Renal cortical epithelial cell (primary cell): Measurements from ENCODE around the gene THSD7B. TPM values are rescaled to one million over a fixed set of nuclear protein-coding genes. Genes with fewer than 3 reads are reported as not detected.

Experiments used
- DNase-seq: peaks from one replicate; pipeline ENCODE4 v3.0.0-alpha.2; 2011; ENCODE audit warnings: low read depth
- total RNA-seq: library from RNA; depleted of rRNA; stranded (reverse); fragments of >200 nt; gene quantifications from 2 replicates; pipeline ENCODE4 v1.2.3, GENCODE V29; 2014

THSD7B gene
- total RNA-seq, 1 donor from 2014 or later, result 0.45 TPM

- no peak for DNase-seq
These were observed 428.1 kb downstream of the THSD7B start for GRCh38 chr2:137193401-137193800.

GRCh38 chr2:137194111-137194510 is 428.8 kb downstream of the THSD7B start:
- DNase-seq, result no peak

GRCh38 chr2:137199751-137200150 is 434.4 kb downstream of the THSD7B start:
- DNase-seq, result no peak

GRCh38 chr2:137202318-137202717 is 437.0 kb downstream of the THSD7B start:
- no peak for DNase-seq

GRCh38 chr2:137205324-137205723 is 440.0 kb downstream of the THSD7B start:
- DNase-seq, result no peak

- DNase-seq, result peak; percentile 75
These were observed 440.7 kb downstream of the THSD7B start for GRCh38 chr2:137206069-137206468.

GRCh38 chr2:137207030-137207429 is 441.7 kb downstream of the THSD7B start:
- no peak for DNase-seq

GRCh38 chr2:137208431-137208891 is 443.1 kb downstream of the THSD7B start:
- DNase-seq, result peak; percentile 95

- DNase-seq, result no peak
These were observed 444.7 kb downstream of the THSD7B start for GRCh38 chr2:137210039-137210438.

- no peak for DNase-seq
These were observed 446.4 kb downstream of the THSD7B start for GRCh38 chr2:137211761-137212160.

- peak; percentile 78 for DNase-seq
These were observed 455.2 kb downstream of the THSD7B start for GRCh38 chr2:137220438-137220993.

GRCh38 chr2:137221797-137222492 is 456.6 kb downstream of the THSD7B start:
- no peak for DNase-seq

GRCh38 chr2:137223722-137224121 is 458.4 kb downstream of the THSD7B start:
- DNase-seq, result no peak

GRCh38 chr2:137228566-137228965 is 463.2 kb downstream of the THSD7B start:
- DNase-seq, result peak; percentile 71

- no peak for DNase-seq
These were observed 464.5 kb downstream of the THSD7B start for GRCh38 chr2:137229834-137230233.

GRCh38 chr2:137231628-137232027 is 466.3 kb downstream of the THSD7B start:
- no peak for DNase-seq

- no peak for DNase-seq
These were observed 466.7 kb downstream of the THSD7B start for GRCh38 chr2:137232076-137232475.

GRCh38 chr2:137233091-137233490 is 467.7 kb downstream of the THSD7B start:
- DNase-seq, result no peak

GRCh38 chr2:137237055-137237454 is 471.7 kb downstream of the THSD7B start:
- DNase-seq, result peak; percentile 60

GRCh38 chr2:137238065-137238464 is 472.7 kb downstream of the THSD7B start:
- DNase-seq, result no peak

GRCh38 chr2:137249463-137250130 is 484.3 kb downstream of the THSD7B start:
- no peak for DNase-seq

GRCh38 chr2:137250401-137250800 is 485.1 kb downstream of the THSD7B start:
- DNase-seq, result no peak

GRCh38 chr2:137251045-137251444 is 485.7 kb downstream of the THSD7B start:
- no peak for DNase-seq
